ENCODE data around the gene TRAPPC2.

The TRAPPC2 gene

DNA sequence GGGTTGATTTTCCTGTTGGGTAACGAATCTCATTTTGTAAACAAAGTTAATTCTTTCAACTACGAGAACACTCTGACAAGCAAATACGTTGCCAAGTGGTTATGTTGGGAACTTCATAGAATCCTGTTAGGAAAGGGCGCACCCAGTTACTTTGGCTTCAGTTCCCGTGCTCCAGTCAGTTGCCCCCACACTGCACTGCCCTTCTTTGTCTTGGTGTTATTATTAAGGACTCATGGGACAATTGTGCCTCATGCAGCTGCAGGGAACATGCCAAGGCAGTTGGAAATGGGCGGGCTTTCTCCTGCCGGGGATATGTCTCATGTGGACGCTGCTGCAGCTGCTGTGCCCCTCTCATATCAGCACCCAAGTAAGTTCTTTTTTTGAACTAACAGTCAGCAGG, 29.1 kb upstream of the TRAPPC2 start:
- Histone ChIP-seq H3K27ac (ENCODE audit: low read depth, low read length, severe bottlenecking) (no peak overlapping the region), H3K9me3 (ENCODE audit: control insufficient read depth, low read length) (no peaks in the 10 kb centered on the region), H3K4me3 (ENCODE audit: extremely low read depth, insufficient read depth, low read length, poor library complexity, severe bottlenecking) (no peak overlapping the region), H3K4me1 (ENCODE audit: control insufficient read depth, insufficient read depth, low read length, poor library complexity, severe bottlenecking) (no peaks in the 10 kb centered on the region), H3K36me3 (ENCODE audit: control insufficient read depth, insufficient read depth, low read length) (peaks cover 61% of the 10 kb centered on the region)
- WGBS, 2 experiments (ENCODE audit: insufficient coverage in 2 of 2), result 93% methylated on average over 2 of the region's 8 CpGs; no CpG with 5 or more reads in 1 of the 2 experiments

DNA sequence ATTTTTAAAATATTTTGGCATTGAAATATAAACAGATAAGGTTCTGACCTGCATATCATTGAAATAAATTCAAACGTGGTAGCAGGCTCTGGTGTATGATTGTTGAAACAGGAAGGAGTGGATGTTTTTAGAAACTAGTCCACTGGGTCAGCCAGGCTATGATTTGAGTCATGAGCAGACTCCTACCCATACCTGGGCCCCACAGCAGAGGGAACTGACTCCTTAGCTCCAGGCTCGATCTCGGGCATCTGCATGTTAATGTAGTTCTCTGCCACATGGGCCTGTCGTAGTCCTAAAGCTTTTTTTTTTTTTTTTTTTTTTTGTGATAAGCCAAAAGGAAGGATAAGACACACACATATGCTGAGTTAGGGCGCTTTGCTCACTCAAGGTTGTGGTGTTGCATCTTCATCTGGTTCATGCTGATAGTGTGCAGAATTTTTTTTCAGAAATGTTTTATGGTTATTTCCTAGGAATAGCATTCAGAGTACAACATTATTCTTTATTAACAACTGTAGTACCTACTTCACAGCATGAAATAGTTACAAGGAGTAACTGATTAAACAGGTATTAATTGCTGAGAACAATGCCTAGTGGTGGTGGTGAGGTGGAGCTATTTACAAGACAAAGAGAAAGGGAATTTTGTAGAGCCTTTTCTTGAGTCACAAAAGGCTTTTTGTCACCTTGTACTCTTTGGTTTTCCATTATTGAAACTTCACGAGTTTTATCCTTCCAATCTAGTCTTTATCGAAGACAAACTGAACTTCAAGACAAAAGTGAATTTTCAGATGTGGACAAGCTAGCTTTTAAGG, 27.4 kb upstream of the TRAPPC2 start:
- 60% methylated on average over 1 of the region's 7 CpGs; no CpG with 5 or more reads in 1 of the 2 experiments for WGBS, 2 experiments (ENCODE audit: insufficient coverage in 2 of 2)
- Histone ChIP-seq H3K36me3 (ENCODE audit: control insufficient read depth, insufficient read depth, low read length) (peaks cover 69% of the 10 kb centered on the region), H3K4me3 (ENCODE audit: extremely low read depth, insufficient read depth, low read length, poor library complexity, severe bottlenecking) (no peak overlapping the region), H3K4me1 (ENCODE audit: control insufficient read depth, insufficient read depth, low read length, poor library complexity, severe bottlenecking) (no peaks in the 10 kb centered on the region), H3K27ac (ENCODE audit: low read depth, low read length, severe bottlenecking) (no peak overlapping the region), H3K9me3 (ENCODE audit: control insufficient read depth, low read length) (no peaks in the 10 kb centered on the region)

DNA sequence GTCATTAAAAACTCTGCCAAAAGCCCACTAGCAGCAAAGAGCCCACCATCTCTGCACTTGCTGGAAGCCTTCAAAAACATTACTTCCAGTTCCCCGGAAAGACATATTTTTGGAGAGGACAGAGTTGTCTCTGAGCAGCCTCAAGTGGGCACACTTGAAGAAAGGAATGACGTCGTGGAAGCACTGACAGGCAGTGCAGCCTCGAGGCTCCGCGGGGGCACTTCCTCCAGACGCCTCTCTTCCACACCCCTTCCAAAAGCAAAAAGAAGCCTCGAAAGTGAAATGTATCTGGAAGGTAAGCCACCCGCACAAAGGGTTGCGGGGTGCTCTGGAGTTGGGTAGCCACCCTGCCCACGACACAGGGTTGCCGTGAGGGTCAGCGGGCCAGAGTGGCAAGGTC, 26.0 kb upstream of the TRAPPC2 start:
- Histone ChIP-seq H3K36me3 (ENCODE audit: control insufficient read depth, insufficient read depth, low read length) (peaks cover 70% of the 10 kb centered on the region), H3K27ac (ENCODE audit: low read depth, low read length, severe bottlenecking) (no peak overlapping the region), H3K9me3 (ENCODE audit: control insufficient read depth, low read length) (no peaks in the 10 kb centered on the region), H3K4me1 (ENCODE audit: control insufficient read depth, insufficient read depth, low read length, poor library complexity, severe bottlenecking) (no peaks in the 10 kb centered on the region), H3K4me3 (ENCODE audit: extremely low read depth, insufficient read depth, low read length, poor library complexity, severe bottlenecking) (no peak overlapping the region)
- 94 to 100% methylated on average over 4 to 5 of the region's 13 CpGs for WGBS, 2 experiments (ENCODE audit: insufficient coverage in 2 of 2)

DNA sequence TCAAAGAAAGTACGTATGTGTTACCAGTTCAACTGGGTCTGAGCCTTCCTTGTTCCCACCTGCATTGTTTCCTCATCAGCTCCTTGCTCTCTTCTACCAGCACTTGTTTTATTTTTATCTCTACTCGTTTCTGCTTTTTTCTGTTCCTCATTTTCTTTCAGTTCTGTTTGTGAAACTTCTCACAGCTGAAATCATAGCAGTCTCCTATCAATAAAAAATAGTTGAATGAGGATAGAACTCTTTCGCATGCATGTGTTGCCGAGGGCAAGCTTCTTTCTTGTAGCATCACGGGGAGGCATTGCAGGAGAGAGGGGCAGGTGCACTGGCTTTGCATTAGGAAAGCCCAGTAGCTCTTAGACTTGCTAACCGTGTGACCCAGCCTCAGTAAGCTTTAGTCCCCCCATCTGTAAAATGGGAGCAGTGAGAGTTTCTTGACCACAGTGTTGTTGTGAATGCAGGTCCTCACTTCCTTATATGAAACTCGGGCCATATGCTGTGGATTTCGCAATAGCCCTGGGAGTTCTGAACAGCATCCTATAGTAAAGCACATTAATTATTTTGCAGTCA, 24.8 kb upstream of the TRAPPC2 start:
- Histone ChIP-seq H3K4me3 (ENCODE audit: extremely low read depth, insufficient read depth, low read length, poor library complexity, severe bottlenecking) (no peak overlapping the region), H3K9me3 (ENCODE audit: control insufficient read depth, low read length) (no peaks in the 10 kb centered on the region), H3K36me3 (ENCODE audit: control insufficient read depth, insufficient read depth, low read length) (peaks cover 73% of the 10 kb centered on the region), H3K4me1 (ENCODE audit: control insufficient read depth, insufficient read depth, low read length, poor library complexity, severe bottlenecking) (no peaks in the 10 kb centered on the region), H3K27ac (ENCODE audit: low read depth, low read length, severe bottlenecking) (no peak overlapping the region)
- WGBS, 2 experiments (ENCODE audit: insufficient coverage in 2 of 2), result 100% methylated on average over 1 of the region's 8 CpGs; no CpG with 5 or more reads in 1 of the 2 experiments

DNA sequence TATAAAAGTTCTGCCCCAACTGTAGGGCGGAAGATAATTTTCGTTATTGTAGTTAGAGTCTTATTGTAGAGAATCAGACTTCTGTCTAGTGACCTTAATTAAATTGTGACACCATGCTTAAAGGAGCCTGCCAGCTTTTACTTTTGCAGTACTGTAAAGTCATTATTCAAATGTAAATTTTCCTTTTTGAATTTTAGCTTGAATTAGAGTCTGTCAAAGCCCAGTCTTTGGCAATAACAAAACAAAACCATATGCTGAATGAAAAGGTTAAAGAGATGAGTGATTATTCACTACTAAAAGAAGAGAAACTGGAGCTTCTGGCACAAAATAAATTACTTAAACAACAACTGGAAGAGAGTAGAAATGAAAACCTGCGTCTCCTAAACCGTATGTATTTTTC, 22.0 kb upstream of the TRAPPC2 start:
- no peaks in the 10 kb centered on the region for H3K9me3 ChIP-seq (ENCODE audit: control insufficient read depth, low read length)
- H3K4me3 ChIP-seq (ENCODE audit: extremely low read depth, insufficient read depth, low read length, poor library complexity, severe bottlenecking), result no peak overlapping the region
- H3K4me1 ChIP-seq (ENCODE audit: control insufficient read depth, insufficient read depth, low read length, poor library complexity, severe bottlenecking), result no peaks in the 10 kb centered on the region
- H3K27ac ChIP-seq (ENCODE audit: low read depth, low read length, severe bottlenecking), result no peak overlapping the region
- H3K36me3 ChIP-seq (ENCODE audit: control insufficient read depth, insufficient read depth, low read length), result peaks cover 62% of the 10 kb centered on the region
- no CpG with 5 or more reads among the region's 4 CpGs for WGBS, 2 experiments (ENCODE audit: insufficient coverage in 2 of 2)

DNA sequence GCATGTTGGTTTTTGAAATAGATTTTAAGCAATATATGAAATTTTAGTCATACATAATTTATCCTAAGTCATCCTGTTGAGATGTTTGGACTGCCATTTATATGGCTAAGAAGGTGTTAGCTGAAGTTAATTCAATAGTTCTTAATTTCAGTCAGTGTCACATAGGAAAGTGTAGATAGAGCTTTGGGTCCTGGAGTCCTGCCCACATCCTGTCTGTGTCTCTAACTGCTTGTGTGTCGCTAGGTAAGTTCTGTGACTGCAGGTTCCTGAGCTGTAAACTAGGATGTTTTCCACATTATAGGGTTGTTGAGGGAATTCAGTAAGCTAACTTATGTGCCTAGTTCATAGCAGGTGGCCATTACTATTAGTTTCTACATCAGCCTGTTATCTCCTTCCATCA, 20.8 kb upstream of the TRAPPC2 start:
- Histone ChIP-seq H3K27ac (ENCODE audit: low read depth, low read length, severe bottlenecking) (no peak overlapping the region), H3K4me3 (ENCODE audit: extremely low read depth, insufficient read depth, low read length, poor library complexity, severe bottlenecking) (no peak overlapping the region), H3K4me1 (ENCODE audit: control insufficient read depth, insufficient read depth, low read length, poor library complexity, severe bottlenecking) (no peaks in the 10 kb centered on the region), H3K9me3 (ENCODE audit: control insufficient read depth, low read length) (no peaks in the 10 kb centered on the region), H3K36me3 (ENCODE audit: control insufficient read depth, insufficient read depth, low read length) (peaks cover 62% of the 10 kb centered on the region)
- WGBS, 2 experiments (ENCODE audit: insufficient coverage in 2 of 2), result 80% methylated on average over 1 of the region's 1 CpG; no CpG with 5 or more reads in 1 of the 2 experiments

DNA sequence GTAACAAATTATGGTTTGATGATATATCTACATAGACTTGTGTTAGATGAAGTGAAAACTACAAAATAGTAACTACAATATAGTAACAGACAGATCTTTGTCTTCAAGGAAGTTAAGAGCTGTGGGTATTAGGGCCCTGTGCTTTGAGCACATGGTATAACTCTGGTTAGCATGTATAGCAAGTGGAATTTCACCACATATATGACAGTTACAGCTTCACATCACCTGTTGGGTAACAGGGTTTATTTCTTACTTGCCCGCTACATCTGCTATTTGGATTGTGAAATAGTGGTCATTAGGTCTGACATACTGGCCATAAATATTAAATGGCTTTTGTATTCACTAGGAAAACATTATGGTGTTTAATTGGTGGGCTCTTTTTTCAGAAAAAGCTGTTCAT, 20.3 kb upstream of the TRAPPC2 start:
- H3K4me1 ChIP-seq (ENCODE audit: control insufficient read depth, insufficient read depth, low read length, poor library complexity, severe bottlenecking), result no peaks in the 10 kb centered on the region
- H3K9me3 ChIP-seq (ENCODE audit: control insufficient read depth, low read length), result no peaks in the 10 kb centered on the region
- H3K36me3 ChIP-seq (ENCODE audit: control insufficient read depth, insufficient read depth, low read length), result peaks cover 61% of the 10 kb centered on the region
- no peak overlapping the region for H3K4me3 ChIP-seq (ENCODE audit: extremely low read depth, insufficient read depth, low read length, poor library complexity, severe bottlenecking)
- WGBS, 2 experiments (ENCODE audit: insufficient coverage in 2 of 2), result 100% methylated on average over 1 of the region's 1 CpG; no CpG with 5 or more reads in 1 of the 2 experiments
- H3K27ac ChIP-seq (ENCODE audit: low read depth, low read length, severe bottlenecking), result no peak overlapping the region

DNA sequence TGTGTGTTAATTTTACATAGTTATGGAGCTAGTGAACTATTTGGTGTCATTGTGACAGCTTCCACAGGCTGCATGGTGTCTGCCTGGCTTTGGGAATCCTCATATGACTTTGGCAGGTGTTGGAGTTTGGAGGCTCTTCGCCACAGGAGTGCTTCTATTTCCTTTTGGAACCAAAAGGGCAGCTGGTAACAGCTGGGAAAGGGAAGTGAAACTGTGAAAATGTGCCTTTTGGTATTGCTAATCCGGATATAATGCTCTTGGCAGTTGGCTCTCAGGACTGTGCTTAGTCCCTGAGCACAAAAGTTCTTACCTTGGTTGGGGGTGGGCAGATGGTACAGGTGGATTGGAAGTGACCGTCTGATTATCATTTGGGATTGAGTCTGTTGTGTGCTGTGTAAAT, 18.2 kb upstream of the TRAPPC2 start:
- H3K27ac ChIP-seq (ENCODE audit: low read depth, low read length, severe bottlenecking), result no peak overlapping the region
- H3K4me1 ChIP-seq (ENCODE audit: control insufficient read depth, insufficient read depth, low read length, poor library complexity, severe bottlenecking), result no peaks in the 10 kb centered on the region
- 86% methylated on average over 2 of the region's 3 CpGs; no CpG with 5 or more reads in 1 of the 2 experiments for WGBS, 2 experiments (ENCODE audit: insufficient coverage in 2 of 2)
- no peak overlapping the region for H3K4me3 ChIP-seq (ENCODE audit: extremely low read depth, insufficient read depth, low read length, poor library complexity, severe bottlenecking)
- H3K36me3 ChIP-seq (ENCODE audit: control insufficient read depth, insufficient read depth, low read length), result peaks cover 49% of the 10 kb centered on the region
- H3K9me3 ChIP-seq (ENCODE audit: control insufficient read depth, low read length), result no peaks in the 10 kb centered on the region

DNA sequence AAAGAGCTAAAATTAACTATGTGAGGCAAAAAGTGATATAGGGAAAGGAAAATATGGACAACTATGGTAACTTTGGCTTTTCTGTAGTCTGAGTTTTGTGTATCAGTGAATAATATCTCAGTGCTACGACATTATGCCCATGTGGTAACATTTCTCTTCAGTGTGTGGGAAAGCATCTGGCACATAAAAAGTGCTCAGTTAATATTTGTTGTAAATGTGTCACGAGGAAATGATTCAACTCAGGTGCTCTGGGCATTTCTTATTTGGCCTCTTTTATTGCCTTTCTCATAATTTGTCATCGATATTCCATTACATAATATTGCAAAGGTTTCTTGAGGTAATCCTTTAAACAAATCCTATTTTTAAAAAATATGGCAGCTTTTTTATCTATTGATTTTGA, 17.7 kb upstream of the TRAPPC2 start:
- H3K27ac ChIP-seq (ENCODE audit: low read depth, low read length, severe bottlenecking), result no peak overlapping the region
- no peaks in the 10 kb centered on the region for H3K4me1 ChIP-seq (ENCODE audit: control insufficient read depth, insufficient read depth, low read length, poor library complexity, severe bottlenecking)
- no peaks in the 10 kb centered on the region for H3K9me3 ChIP-seq (ENCODE audit: control insufficient read depth, low read length)
- WGBS, 2 experiments (ENCODE audit: insufficient coverage in 2 of 2), result 100% methylated on average over 1 of the region's 3 CpGs
- H3K4me3 ChIP-seq (ENCODE audit: extremely low read depth, insufficient read depth, low read length, poor library complexity, severe bottlenecking), result no peak overlapping the region
- peaks cover 50% of the 10 kb centered on the region for H3K36me3 ChIP-seq (ENCODE audit: control insufficient read depth, insufficient read depth, low read length)

DNA sequence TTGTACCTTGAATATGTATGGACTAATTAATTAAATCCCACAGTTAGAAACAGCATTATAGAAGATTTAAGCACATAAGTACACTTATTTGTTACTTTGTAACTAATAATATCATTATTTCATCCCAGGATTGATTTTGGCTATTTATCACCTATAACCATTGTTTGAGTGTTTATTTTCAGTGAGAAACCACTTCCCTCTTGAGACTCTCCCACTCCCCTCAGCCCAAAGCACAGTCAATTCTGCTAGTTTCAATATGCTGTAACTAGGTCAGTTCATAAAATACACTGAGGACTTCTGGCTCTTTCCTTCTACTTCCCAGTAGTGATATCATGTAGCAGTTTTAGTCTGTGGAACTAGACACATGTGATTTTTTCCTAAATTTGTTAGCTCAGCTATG, 16.4 kb upstream of the TRAPPC2 start:
- H3K4me3 ChIP-seq (ENCODE audit: extremely low read depth, insufficient read depth, low read length, poor library complexity, severe bottlenecking), result no peak overlapping the region
- peaks cover 38% of the 10 kb centered on the region for H3K36me3 ChIP-seq (ENCODE audit: control insufficient read depth, insufficient read depth, low read length)
- H3K9me3 ChIP-seq (ENCODE audit: control insufficient read depth, low read length), result no peaks in the 10 kb centered on the region
- no peak overlapping the region for H3K27ac ChIP-seq (ENCODE audit: low read depth, low read length, severe bottlenecking)
- no peaks in the 10 kb centered on the region for H3K4me1 ChIP-seq (ENCODE audit: control insufficient read depth, insufficient read depth, low read length, poor library complexity, severe bottlenecking)

DNA sequence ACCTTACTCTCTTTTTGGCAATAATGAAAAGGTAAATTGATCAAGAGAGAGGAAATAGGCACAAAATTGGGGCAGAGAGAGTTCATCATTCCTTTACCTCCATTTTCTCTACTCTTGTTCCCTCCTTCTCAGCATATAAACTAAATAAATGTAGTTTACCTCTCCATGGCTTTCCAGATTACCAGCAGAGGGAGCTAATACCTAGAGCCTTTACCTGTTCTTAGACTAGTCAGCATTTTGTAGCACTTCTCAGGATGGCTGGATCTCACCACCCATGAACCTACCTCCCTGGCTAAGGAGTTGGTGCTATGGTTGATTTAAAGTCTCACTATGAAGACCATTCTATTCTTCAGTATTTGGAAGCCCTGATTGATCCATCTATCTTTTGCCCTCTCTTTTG, 15.8 kb upstream of the TRAPPC2 start:
- no peak overlapping the region for H3K27ac ChIP-seq (ENCODE audit: low read depth, low read length, severe bottlenecking)
- no peaks in the 10 kb centered on the region for H3K4me1 ChIP-seq (ENCODE audit: control insufficient read depth, insufficient read depth, low read length, poor library complexity, severe bottlenecking)
- H3K36me3 ChIP-seq (ENCODE audit: control insufficient read depth, insufficient read depth, low read length), result peaks cover 38% of the 10 kb centered on the region
- no peak overlapping the region for H3K4me3 ChIP-seq (ENCODE audit: extremely low read depth, insufficient read depth, low read length, poor library complexity, severe bottlenecking)
- no peaks in the 10 kb centered on the region for H3K9me3 ChIP-seq (ENCODE audit: control insufficient read depth, low read length)
